HepG2 (cell line): ENCODE measurements around the gene KMT2E. TPM values are rescaled to one million over a fixed set of nuclear protein-coding genes. Genes with fewer than 3 reads are reported as not detected.

ENCODE experiments used
- ATAC-seq: fragments of 200-7000 bp; cut with Tn5 transposase; 3 replicates; pipeline ENCODE4 v1.9.1; 2020; ENCODE audit warnings: mild to moderate bottlenecking, moderate library complexity
- BruUV-seq: library from RNA; stranded (reverse); fragments of 400-500 nt; replicated peaks from 2 replicates; lab custom pipeline; 2021; lab: Mats Ljungman, UMichigan
- CTCF ChIA-PET: fragments of 300-600 bp; formaldehyde crosslinking; extraction: SDS; loops from one replicate; lab custom pipeline; 2021; ENCODE audit warnings: low total read pairs, inconsistent platforms, low intra/inter-chr PET ratio; lab: Yijun Ruan, JAX
- POLR2A ChIA-PET: fragments of 350-600 bp; sonication (Branson Sonifier 250); formaldehyde crosslinking; loops from one replicate; lab custom pipeline; 2020; ENCODE audit warnings: antibody characterized with exemption, inconsistent platforms; lab: Yijun Ruan, JAX
- DNase-seq: peaks from one replicate; pipeline ENCODE4 v3.0.0-alpha.2; 2015; ENCODE audit warnings: low spot score
- FAIRE-seq: peaks from 3 replicates; lab custom pipeline; 2011; peaks lifted over from hg19 to GRCh38; lab: Jason Lieb, UNC
- H2AFZ ChIP-seq: one replicate; pipeline ENCODE4 v1.6.1; 2011; ENCODE audit warnings: low read length, inconsistent platforms
- H3K27ac ChIP-seq: fragments of 300-600 bp; 3 replicates; pipeline ENCODE4 v1.8.0; 2011; ENCODE audit warnings: mixed run types, mild to moderate bottlenecking, mixed read lengths, low read length, inconsistent platforms; ENCODE audit not compliant: insufficient read depth; ENCODE audit errors: extremely low read length
- H3K27me3 ChIP-seq, 2 experiments: fragments of 200-600 bp in 1 of 2; 2 replicates in 1 of 2; 3 replicates in 1 of 2; pipeline versions ENCODE4 v1.6.0 to v1.8.0; 2011; ENCODE audit warnings: low read length in 2 of 2, mild to moderate bottlenecking in 2 of 2, moderate library complexity in 2 of 2, inconsistent platforms in 1 of 2; ENCODE audit not compliant: insufficient read depth in 2 of 2, control insufficient read depth in 1 of 2
- H3K36me3 ChIP-seq, 2 experiments: fragments of 200-600 bp in 1 of 2; replicated peaks in 1 of 2; 2 replicates in 1 of 2; 3 replicates in 1 of 2; pipeline versions ENCODE4 v1.5.1 to v1.8.0; 2011; ENCODE audit warnings: low read length in 2 of 2, inconsistent platforms in 1 of 2; ENCODE audit not compliant: insufficient read depth in 2 of 2, control insufficient read depth in 1 of 2
- H3K4me1 ChIP-seq: 2 replicates; pipeline ENCODE4 v1.5.1; 2012; ENCODE audit warnings: low read length, inconsistent platforms; ENCODE audit not compliant: insufficient read depth
- H3K4me2 ChIP-seq: 2 replicates; pipeline ENCODE4 v1.6.0; 2011; ENCODE audit warnings: low read depth, low read length, inconsistent platforms
- H3K4me3 ChIP-seq, 3 experiments: fragments of 200-600 bp in 1 of 3; sonication (generic), shearing (Covaris generic) in 1 of 3; replicated peaks in 1 of 3; 2 replicates each; pipeline ENCODE4 v1.5.1; 2011 to 2016; ENCODE audit warnings: low read length in 3 of 3, inconsistent platforms in 2 of 3, low read depth in 2 of 3, mild to moderate bottlenecking in 2 of 3, control low read depth in 1 of 3, mixed read lengths in 1 of 3; ENCODE audit not compliant: insufficient read depth in 1 of 3
- H3K79me2 ChIP-seq: one replicate; pipeline ENCODE4 v1.6.1; 2011; ENCODE audit warnings: low read length, inconsistent platforms; ENCODE audit not compliant: insufficient read depth
- H3K9ac ChIP-seq: 2 replicates; pipeline ENCODE4 v1.6.0; 2011; ENCODE audit warnings: mild to moderate bottlenecking, low read depth, low read length, inconsistent platforms; ENCODE audit not compliant: insufficient read depth
- H3K9me3 ChIP-seq: 2 replicates; pipeline ENCODE4 v1.5.1; 2012; ENCODE audit warnings: mild to moderate bottlenecking, low read length
- H4K20me1 ChIP-seq: 2 replicates; pipeline ENCODE4 v1.6.0; 2011; ENCODE audit warnings: inconsistent platforms, mild to moderate bottlenecking, low read length, moderate library complexity; ENCODE audit not compliant: insufficient read depth
- ARNTL ChIP-seq: sonication (generic); formaldehyde crosslinking; IDR thresholded peaks from 2 replicates; pipeline ENCODE4 v1.4.0; 2020; ENCODE audit warnings: mild to moderate bottlenecking, missing genetic modification reagents
- CCDC6 ChIP-seq: sonication (generic); formaldehyde crosslinking; IDR thresholded peaks from 2 replicates; pipeline ENCODE4 v1.8.1; 2022; ENCODE audit warnings: mild to moderate bottlenecking, missing genetic modification reagents, moderate library complexity
- HOXA3 ChIP-seq: sonication (generic); formaldehyde crosslinking; IDR thresholded peaks from 2 replicates; pipeline ENCODE4 v1.5.0; 2020; ENCODE audit warnings: missing genetic modification reagents
- HOXA9 ChIP-seq: sonication (generic); formaldehyde crosslinking; IDR thresholded peaks from 2 replicates; pipeline ENCODE4 v1.8.1; 2022; ENCODE audit warnings: missing genetic modification reagents, mild to moderate bottlenecking, moderate library complexity, borderline replicate concordance
- IKZF1 ChIP-seq: fragments of 450-650 bp; IDR thresholded peaks from 2 replicates; pipeline ENCODE4 v1.7.1; 2016
- MYPOP ChIP-seq: sonication (generic); formaldehyde crosslinking; IDR thresholded peaks from 2 replicates; pipeline ENCODE4 v1.8.1; 2023; ENCODE audit warnings: mild to moderate bottlenecking, moderate library complexity, missing genetic modification reagents
- NPAS2 ChIP-seq: sonication (generic); formaldehyde crosslinking; IDR thresholded peaks from 2 replicates; pipeline ENCODE4 v1.8.0; 2022; ENCODE audit warnings: mild to moderate bottlenecking, missing genetic modification reagents, borderline replicate concordance
- SMARCC2 ChIP-seq: fragments of 450-650 bp; IDR thresholded peaks from 2 replicates; pipeline ENCODE4 v1.6.1; 2017; ENCODE audit warnings: antibody characterized with exemption, mild to moderate bottlenecking
- TOPORS ChIP-seq: sonication (generic); formaldehyde crosslinking; IDR thresholded peaks from 2 replicates; pipeline ENCODE4 v1.8.0; 2023; ENCODE audit warnings: mild to moderate bottlenecking, missing genetic modification reagents
- ZNF414 ChIP-seq: sonication (generic); formaldehyde crosslinking; IDR thresholded peaks from 2 replicates; pipeline ENCODE4 v1.5.0; 2020; ENCODE audit warnings: missing genetic modification reagents
- ZNF432 ChIP-seq: sonication (generic); formaldehyde crosslinking; IDR thresholded peaks from 2 replicates; pipeline ENCODE4 v1.5.0; 2020; ENCODE audit warnings: missing genetic modification reagents, mild to moderate bottlenecking, borderline replicate concordance
- ZSCAN9 ChIP-seq: IDR thresholded peaks from 2 replicates; pipeline ENCODE4 v1.6.1; 2016; ENCODE audit warnings: borderline replicate concordance
- WGBS: methylation state at CpG from one replicate; pipeline ENCODE4 v1.1.6; 2017; ENCODE audit warnings: low lambda C conversion rate; 5-methylcytosine and 5-hydroxymethylcytosine counted together
- in situ Hi-C: cut with HindIII; loops from 2 replicates; pipeline ENCODE4 v1.10.0; 2017; ENCODE audit warnings: low pct_unique_long_range_greater_than_20kb; ENCODE audit not compliant: extremely low pct_ligation_motif_present
- intact Hi-C: fragments of 100-400 bp; cut with micrococcal nuclease; formaldehyde crosslinking; loops from one replicate; pipeline ENCODE4 v1.10.0; 2022; ENCODE audit not compliant: unreplicated experiment
- polyA plus RNA-seq, 8 experiments: library from polyadenylated mRNA; depleted of rRNA in 3 of 8; stranded (reverse) in 7 of 8; unstranded in 1 of 8; fragments of >200 nt; fragmentation: Illumina TruSeq in 4 of 8; extraction: Trizol in 4 of 8; gene quantifications; 2 replicates each; pipeline versions ENCODE4 v1.2.1 to v1.2.3, GENCODE V29; 2011 to 2016; ENCODE audit warnings: low read depth in 4 of 8, missing spikeins in 1 of 8, mixed read lengths in 1 of 8; ENCODE audit not compliant: insufficient read depth in 1 of 8
- total RNA-seq, 5 experiments: library from RNA; depleted of rRNA; stranded (reverse); fragments of >200 nt; fragmentation: Illumina TruSeq; extraction: Trizol; gene quantifications; 2 replicates each; pipeline ENCODE4 v1.2.3, GENCODE V29; 2016; ENCODE audit warnings: low read depth in 1 of 5

Gene KMT2E
- total and polyA plus RNA-seq, 2 of the 13 experiments (the other 11 are each of a cell fraction or from before 2014, with no cell fraction given) = 6.3 to 24.4 TPM

GRCh38 chr7:104967088-104967487 is 46.9 kb upstream of the KMT2E start:
- no peak overlapping the region for H3K4me2 ChIP-seq
- H3K36me3 ChIP-seq = no peaks in the 10 kb centered on the region
- no peaks in the 10 kb centered on the region for H3K79me2 ChIP-seq
- no TSS peak for BruUV-seq
- CTCF ChIA-PET = no interaction called here
- in situ Hi-C loops (no loop called here), intact Hi-C loops (no loop called here)
- no peak for TF ChIP-seq SMARCC2
- no peak for TF ChIP-seq ZNF432 (CRISPR knock-in tag)
- TF ChIP-seq HOXA9 = no peak
- no peak overlapping the region for H3K9ac ChIP-seq
- 94% methylated on average over 2 of the region's 2 CpGs for WGBS
- no peaks in the 10 kb centered on the region for H3K27me3 ChIP-seq
- ATAC-seq (no peak; the same call in 2 of the 3 replicates), FAIRE-seq (no peak), DNase-seq (no peak)
- H3K9me3 ChIP-seq = no peaks in the 10 kb centered on the region
- H3K4me1 ChIP-seq = peaks cover 20% of the 10 kb centered on the region
- POLR2A ChIA-PET = no interaction called here
- H2AFZ ChIP-seq = no peak overlapping the region
- H3K4me3 ChIP-seq = no peak overlapping the region
- no peaks in the 10 kb centered on the region for H4K20me1 ChIP-seq
- H3K27ac ChIP-seq = no peak overlapping the region

GRCh38 chr7:104967595-104967994 is 46.4 kb upstream of the KMT2E start:
- intact Hi-C loops = no loop called here
- Histone ChIP-seq H3K36me3 (no peaks in the 10 kb centered on the region), H3K4me1 (peaks cover 20% of the 10 kb centered on the region), H3K79me2 (no peaks in the 10 kb centered on the region), H2AFZ (no peak overlapping the region), H3K9me3 (no peaks in the 10 kb centered on the region), H3K9ac (no peak overlapping the region), H3K27ac (no peak overlapping the region), H3K4me2 (no peak overlapping the region), H4K20me1 (no peaks in the 10 kb centered on the region), H3K4me3 (no peak overlapping the region), H3K27me3 (no peaks in the 10 kb centered on the region)
- BruUV-seq = no TSS peak
- CTCF ChIA-PET = no interaction called here
- POLR2A ChIA-PET = interaction anchor here (1.0 kb wide), 1 partner anchor 16 kb away, joined by 3 read pairs; no protein-coding TSS in a partner anchor
- DNase-seq = no peak
- peak; percentile 13; the same call in 1 of the 3 replicates for ATAC-seq
- no peak for FAIRE-seq
- 20% methylated on average over 1 of the region's 4 CpGs for WGBS
- in situ Hi-C loops = no loop called here
- TF ChIP-seq HOXA3 (CRISPR knock-in tag) (no peak), MYPOP (CRISPR knock-in tag) (no peak), ZSCAN9 (CRISPR knock-in tag) (no peak), ZNF432 (CRISPR knock-in tag) (no peak), ARNTL (CRISPR knock-in tag) (no peak), ZNF414 (no peak), NPAS2 (CRISPR knock-in tag) (no peak), CCDC6 (CRISPR knock-in tag) (no peak), TOPORS (CRISPR knock-in tag) (no peak), IKZF1 (no peak)
